Measurements from ENCODE around the gene NQO1. TPM values are rescaled to one million over a fixed set of nuclear protein-coding genes. Genes with fewer than 3 reads are reported as not detected.

NQO1 gene
- total RNA-seq: 44.2 and 63.7 TPM in 2 replicates

GRCh38 chr16:69726313-69727060 is at the start of gene NQO1:
TSS of gene NQO1 (minus strand) at chr16:69726560. CDS start at chr16:69726439, 121 bp downstream.

GRCh38 chr16:69761983-69762813 is 35.8 kb upstream of the NQO1 start, which contains the start of gene WWP2:
TSS of gene WWP2 (plus strand) at chr16:69762332. CDS start at chr16:69787011, 24,679 bp downstream.

DNA sequence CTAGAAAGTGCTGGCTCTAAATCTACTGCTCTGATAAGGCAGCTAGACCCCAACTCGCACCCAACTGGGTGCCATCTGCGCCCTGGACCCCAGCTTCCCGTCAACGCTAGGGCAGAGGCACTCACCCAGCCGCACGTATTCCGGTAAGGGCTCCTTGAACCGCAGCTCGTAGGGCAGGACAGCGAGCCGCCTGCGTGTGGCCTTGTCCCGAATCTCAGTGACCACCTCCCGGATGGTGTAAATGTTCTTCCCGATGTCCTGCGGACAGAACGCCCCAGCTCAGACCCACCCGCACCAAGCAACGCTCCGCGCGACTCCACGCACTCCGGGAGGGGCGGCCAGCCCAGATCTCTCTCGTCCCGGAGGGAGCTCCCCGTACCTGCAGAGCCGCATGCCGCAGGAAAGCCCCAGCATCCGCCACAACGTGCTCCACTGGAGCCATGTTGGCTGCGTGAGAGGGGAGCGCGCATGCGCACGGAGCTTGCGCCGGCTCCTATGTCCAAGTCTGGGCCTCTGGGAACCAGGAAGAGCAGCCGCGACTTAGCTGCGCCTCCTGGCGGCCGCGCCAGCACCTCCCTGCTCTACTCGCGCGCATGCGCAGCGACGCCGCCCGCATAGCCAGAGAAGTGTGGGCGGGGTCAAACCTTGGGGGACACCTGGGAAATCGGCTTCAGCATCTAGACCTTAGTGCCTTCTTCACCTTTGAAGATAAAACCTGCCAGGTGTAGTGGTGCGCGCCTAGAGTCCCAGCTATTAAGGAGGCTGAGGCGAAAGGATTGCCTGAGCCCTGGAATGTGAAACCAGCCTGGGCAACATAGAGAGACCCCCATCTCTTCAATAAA is 28.3 kb upstream of the NQO1 start, which contains the start of gene NOB1:
Gene NOB1, minus strand, starts transcription at position 458 of the 842 bp plus-strand sequence. Its CDS starts 16 bp downstream, at position 442.

Other genes starting within 250 kb of the NQO1 start
- gene NFAT5, start 160.6 kb downstream of the NQO1 start, total RNA-seq: 8.6 and 24.1 TPM in 2 replicates
- 43.3 and 52.7 TPM in 2 replicates for gene NOB1, start 28.4 kb upstream of the NQO1 start, total RNA-seq
- gene WWP2, start 35.8 kb upstream of the NQO1 start, total RNA-seq: 21.2 and 25.0 TPM in 2 replicates
- gene CLEC18A, start 224.8 kb upstream of the NQO1 start, total RNA-seq: 0.65 and 15.8 TPM in 2 replicates

Measured in mesangial cell (primary cell).